Neural progenitor cell (in vitro differentiated cells): ENCODE results near the gene NDUFV3.

ENCODE experiments used
- EZH2phosphoT487 ChIP-seq: fragments of 200-600 bp; sonication (generic); IDR thresholded peaks from 2 replicates; pipeline ENCODE4 v1.6.1; 2017; ENCODE audit warnings: antibody characterized with exemption
- TF ChIP-seq, protein P1 (sequence below): fragments of 200-600 bp; sonication (generic); IDR thresholded peaks from 2 replicates; pipeline ENCODE4 v1.5.1; 2017; ENCODE audit warnings: antibody characterized with exemption, mild to moderate bottlenecking

DNA sequence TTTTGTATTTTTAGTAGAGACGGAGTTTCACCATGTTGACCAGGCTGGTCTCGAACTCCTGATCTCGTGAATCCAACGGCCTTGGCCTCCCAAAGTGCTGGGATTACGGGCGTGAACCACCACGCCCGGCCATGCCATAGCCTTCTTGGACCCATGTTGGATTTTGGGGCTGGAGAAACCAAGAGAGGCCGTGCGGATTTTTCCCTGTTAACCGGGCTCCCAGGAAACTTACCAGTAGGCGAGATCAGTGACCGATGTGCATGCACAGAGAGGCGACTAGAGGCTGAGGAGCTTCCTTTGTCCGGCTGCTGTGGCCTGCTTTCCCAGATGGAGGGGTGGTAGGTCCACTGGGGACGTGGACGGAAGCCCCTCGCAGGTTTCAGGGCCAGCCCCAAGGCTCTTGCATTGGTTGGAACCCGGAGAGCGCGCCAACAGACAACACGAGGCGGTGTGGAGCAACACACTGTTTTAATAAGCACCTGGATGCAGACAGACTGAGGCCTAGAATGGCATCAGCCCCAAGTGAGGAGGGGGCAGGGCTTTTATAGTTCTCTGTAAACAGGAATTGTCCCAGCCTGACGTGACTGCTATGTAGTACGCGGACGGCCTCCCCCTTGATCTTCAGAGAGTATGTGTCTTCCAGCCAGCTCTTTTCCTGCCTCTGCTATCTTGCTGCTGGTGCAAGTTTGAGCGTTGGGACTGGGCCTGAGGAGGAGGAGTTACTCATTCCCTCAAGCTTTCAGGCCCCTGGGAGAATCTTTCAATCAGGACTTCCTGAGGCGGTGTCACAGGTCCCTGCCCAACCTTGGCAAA lies 32.2 kb downstream of the NDUFV3 start, which contains the start of gene ERVH48-1:
- TF ChIP-seq, protein P1, sequence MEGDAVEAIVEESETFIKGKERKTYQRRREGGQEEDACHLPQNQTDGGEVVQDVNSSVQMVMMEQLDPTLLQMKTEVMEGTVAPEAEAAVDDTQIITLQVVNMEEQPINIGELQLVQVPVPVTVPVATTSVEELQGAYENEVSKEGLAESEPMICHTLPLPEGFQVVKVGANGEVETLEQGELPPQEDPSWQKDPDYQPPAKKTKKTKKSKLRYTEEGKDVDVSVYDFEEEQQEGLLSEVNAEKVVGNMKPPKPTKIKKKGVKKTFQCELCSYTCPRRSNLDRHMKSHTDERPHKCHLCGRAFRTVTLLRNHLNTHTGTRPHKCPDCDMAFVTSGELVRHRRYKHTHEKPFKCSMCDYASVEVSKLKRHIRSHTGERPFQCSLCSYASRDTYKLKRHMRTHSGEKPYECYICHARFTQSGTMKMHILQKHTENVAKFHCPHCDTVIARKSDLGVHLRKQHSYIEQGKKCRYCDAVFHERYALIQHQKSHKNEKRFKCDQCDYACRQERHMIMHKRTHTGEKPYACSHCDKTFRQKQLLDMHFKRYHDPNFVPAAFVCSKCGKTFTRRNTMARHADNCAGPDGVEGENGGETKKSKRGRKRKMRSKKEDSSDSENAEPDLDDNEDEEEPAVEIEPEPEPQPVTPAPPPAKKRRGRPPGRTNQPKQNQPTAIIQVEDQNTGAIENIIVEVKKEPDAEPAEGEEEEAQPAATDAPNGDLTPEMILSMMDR = no peak
- TF ChIP-seq EZH2phosphoT487 = no peak
